ENCODE measurements around the gene LGMN.
"Not testable (repeated sequence)": the region's sequence is repeated elsewhere in the genome, so short reads cannot be mapped to it uniquely, and the experiment has no call there.

LGMN gene

DNA sequence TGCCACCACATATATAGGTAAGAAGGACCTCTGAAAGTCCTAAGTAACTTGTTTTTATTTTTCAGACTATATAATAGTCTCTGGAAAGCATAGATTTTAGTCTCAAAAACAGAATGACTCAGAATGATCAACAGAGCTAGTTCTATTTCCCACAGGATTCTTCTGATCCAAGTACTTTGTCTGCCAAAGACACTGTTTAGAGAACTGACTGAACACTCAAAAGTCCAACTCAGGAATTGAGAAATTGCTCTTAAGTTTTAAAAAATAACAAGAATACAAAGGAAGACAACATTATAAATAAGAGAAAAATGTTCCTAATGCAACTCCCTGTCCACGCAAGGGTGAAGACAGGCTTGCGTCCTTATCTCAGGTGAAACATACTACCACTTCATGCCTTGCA is 29.0 kb downstream of the LGMN start:
- TF ChIP-seq, protein P1, sequence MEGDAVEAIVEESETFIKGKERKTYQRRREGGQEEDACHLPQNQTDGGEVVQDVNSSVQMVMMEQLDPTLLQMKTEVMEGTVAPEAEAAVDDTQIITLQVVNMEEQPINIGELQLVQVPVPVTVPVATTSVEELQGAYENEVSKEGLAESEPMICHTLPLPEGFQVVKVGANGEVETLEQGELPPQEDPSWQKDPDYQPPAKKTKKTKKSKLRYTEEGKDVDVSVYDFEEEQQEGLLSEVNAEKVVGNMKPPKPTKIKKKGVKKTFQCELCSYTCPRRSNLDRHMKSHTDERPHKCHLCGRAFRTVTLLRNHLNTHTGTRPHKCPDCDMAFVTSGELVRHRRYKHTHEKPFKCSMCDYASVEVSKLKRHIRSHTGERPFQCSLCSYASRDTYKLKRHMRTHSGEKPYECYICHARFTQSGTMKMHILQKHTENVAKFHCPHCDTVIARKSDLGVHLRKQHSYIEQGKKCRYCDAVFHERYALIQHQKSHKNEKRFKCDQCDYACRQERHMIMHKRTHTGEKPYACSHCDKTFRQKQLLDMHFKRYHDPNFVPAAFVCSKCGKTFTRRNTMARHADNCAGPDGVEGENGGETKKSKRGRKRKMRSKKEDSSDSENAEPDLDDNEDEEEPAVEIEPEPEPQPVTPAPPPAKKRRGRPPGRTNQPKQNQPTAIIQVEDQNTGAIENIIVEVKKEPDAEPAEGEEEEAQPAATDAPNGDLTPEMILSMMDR (IDR thresholded peaks at IDR 0.05; ENCODE audit: poor library complexity, severe bottlenecking) = no peak
- no peak overlapping the region for H3K4me3 ChIP-seq (ENCODE audit: severe bottlenecking)
- no peaks in the 10 kb centered on the region for H3K27me3 ChIP-seq (ENCODE audit: insufficient read depth, poor library complexity, severe bottlenecking)
- H3K36me3 ChIP-seq (ENCODE audit: low read depth) = no peaks in the 10 kb centered on the region
- no peaks in the 10 kb centered on the region for H3K4me1 ChIP-seq (ENCODE audit: insufficient read depth, poor library complexity, severe bottlenecking)
- H3K27ac ChIP-seq (ENCODE audit: poor library complexity, severe bottlenecking) = no peak overlapping the region
- no peak for ATAC-seq (ENCODE audit: low read depth)
- H3K9me3 ChIP-seq (ENCODE audit: severe bottlenecking) = no peaks in the 10 kb centered on the region
- no peak for DNase-seq (ENCODE audit: low spot score)

DNA sequence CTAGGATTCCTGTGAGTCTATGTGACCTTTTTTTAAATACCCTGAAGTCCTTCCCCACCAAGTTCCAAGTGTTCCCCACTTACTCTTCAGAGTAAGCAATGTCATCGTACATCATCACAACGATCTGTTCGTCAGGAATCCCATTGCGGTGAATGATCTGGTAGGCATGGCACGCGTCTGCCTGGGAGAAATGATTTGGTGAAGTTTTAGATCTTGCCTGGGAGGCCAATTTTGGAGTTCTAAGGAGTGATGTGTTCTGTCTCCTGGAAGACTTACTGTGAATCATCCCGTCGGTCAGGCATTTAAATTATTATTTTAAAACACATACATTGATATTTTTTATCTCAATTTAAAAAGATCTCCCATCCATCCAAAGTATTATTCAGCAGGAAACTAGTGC is 29.8 kb downstream of the LGMN start:
- Histone ChIP-seq H3K4me3 (ENCODE audit: severe bottlenecking) (no peak overlapping the region), H3K27ac (ENCODE audit: poor library complexity, severe bottlenecking) (no peak overlapping the region), H3K27me3 (ENCODE audit: insufficient read depth, poor library complexity, severe bottlenecking) (no peaks in the 10 kb centered on the region), H3K36me3 (ENCODE audit: low read depth) (no peaks in the 10 kb centered on the region), H3K4me1 (ENCODE audit: insufficient read depth, poor library complexity, severe bottlenecking) (no peaks in the 10 kb centered on the region), H3K9me3 (ENCODE audit: severe bottlenecking) (no peaks in the 10 kb centered on the region)
- DNase-seq (ENCODE audit: low spot score) = no peak
- TF ChIP-seq, protein P1 (IDR thresholded peaks at IDR 0.05; ENCODE audit: poor library complexity, severe bottlenecking) = no peak
- no peak for ATAC-seq (ENCODE audit: low read depth)

DNA sequence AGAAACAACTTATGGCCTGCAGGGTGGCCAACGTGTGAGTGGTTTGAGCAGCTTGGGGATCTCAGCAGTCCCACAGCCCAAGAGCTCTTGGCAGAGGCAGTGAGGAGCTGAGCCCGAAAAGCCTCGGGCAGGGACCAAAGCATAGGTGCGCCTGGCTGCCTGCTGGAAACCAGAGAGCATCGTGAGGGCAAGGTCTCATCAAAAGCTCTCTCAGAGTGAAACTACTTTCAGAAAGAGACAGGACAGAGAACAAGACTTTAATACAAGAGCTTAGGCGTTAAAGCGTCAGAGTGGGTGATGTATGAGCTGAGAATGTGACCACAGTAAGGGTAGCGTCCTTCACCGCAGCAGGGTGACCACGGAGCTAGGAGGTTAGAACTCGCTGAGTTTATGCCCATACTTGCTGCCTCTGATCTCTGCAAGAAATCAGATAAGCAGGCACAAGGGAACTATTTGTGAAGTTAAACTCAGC is 30.8 kb downstream of the LGMN start:
- TF ChIP-seq, protein P1 (IDR thresholded peaks at IDR 0.05; ENCODE audit: poor library complexity, severe bottlenecking) = no peak
- no peak for ATAC-seq (ENCODE audit: low read depth)

DNA sequence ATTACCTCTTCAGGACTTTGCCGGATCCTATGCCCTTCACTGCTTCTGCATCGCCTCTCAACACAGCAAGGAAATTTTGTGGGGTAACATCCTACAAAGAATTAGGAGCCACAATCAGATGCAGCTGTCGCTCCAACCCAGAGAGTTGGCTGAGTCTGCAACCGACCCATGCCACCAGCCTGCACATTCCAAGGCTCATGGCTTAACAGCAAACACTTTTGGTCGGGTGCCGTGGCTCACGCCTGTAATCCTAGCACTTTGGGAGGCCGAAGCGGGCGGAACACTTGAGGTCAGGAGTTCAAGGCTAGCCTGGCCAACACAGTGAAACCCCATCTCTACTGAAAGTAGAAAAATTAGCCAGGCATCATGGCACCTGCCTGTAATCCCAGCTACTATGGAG is 32.3 kb downstream of the LGMN start:
- H3K9me3 ChIP-seq (ENCODE audit: severe bottlenecking) = no peaks in the 10 kb centered on the region
- peaks cover 3% of the 10 kb centered on the region; the same call in 1 of the 2 replicates for H3K36me3 ChIP-seq (ENCODE audit: low read depth)
- TF ChIP-seq, protein P1 (IDR thresholded peaks at IDR 0.05; ENCODE audit: poor library complexity, severe bottlenecking) = no peak
- H3K4me1 ChIP-seq (ENCODE audit: insufficient read depth, poor library complexity, severe bottlenecking) = no peaks in the 10 kb centered on the region
- no peaks in the 10 kb centered on the region for H3K27me3 ChIP-seq (ENCODE audit: insufficient read depth, poor library complexity, severe bottlenecking)
- no peak overlapping the region for H3K27ac ChIP-seq (ENCODE audit: poor library complexity, severe bottlenecking)
- ATAC-seq (ENCODE audit: low read depth) = no peak
- no peak for DNase-seq (ENCODE audit: low spot score)
- H3K4me3 ChIP-seq (ENCODE audit: severe bottlenecking) = no peak overlapping the region

More for the DNA sequence above, 30.8 kb downstream of the LGMN start:
- Histone ChIP-seq H3K27ac (ENCODE audit: poor library complexity, severe bottlenecking) (no peak overlapping the region), H3K27me3 (ENCODE audit: insufficient read depth, poor library complexity, severe bottlenecking) (no peaks in the 10 kb centered on the region), H3K36me3 (ENCODE audit: low read depth) (no peaks in the 10 kb centered on the region), H3K4me1 (ENCODE audit: insufficient read depth, poor library complexity, severe bottlenecking) (no peaks in the 10 kb centered on the region), H3K9me3 (ENCODE audit: severe bottlenecking) (no peaks in the 10 kb centered on the region), H3K4me3 (ENCODE audit: severe bottlenecking) (no peak overlapping the region)
- no peak for DNase-seq (ENCODE audit: low spot score)

DNA sequence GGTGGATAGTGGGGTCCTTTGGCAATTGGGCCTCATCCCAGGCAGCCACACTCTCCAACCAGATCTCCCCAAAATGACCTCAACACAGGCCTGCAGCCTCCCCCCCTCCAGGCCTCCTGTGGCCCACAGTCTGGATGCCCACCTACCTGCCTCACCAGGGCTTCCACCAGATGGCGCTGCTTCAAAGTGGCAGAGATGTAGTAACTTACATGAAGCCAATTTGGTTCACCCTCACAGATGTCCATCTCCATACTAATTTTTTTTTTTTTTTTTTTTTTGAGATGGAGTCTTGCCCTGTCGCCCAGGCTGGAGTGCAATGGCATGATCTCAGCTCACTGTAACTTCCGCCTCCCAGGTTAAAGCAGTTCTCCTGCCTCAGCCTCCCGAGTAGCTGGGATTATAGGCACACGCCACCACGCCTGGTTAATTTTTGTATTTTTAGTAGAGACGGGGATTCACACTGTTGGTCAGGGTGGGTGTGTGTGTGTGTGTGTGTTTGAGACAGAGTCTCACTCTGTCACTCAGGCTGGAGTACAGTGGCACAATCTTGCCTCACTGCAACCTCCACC is 33.6 kb downstream of the LGMN start:
- H3K27ac ChIP-seq (ENCODE audit: poor library complexity, severe bottlenecking); H3K4me1 ChIP-seq (ENCODE audit: insufficient read depth, poor library complexity, severe bottlenecking); H3K4me3 ChIP-seq (ENCODE audit: severe bottlenecking); H3K9me3 ChIP-seq (ENCODE audit: severe bottlenecking); H3K36me3 ChIP-seq (ENCODE audit: low read depth); H3K27me3 ChIP-seq (ENCODE audit: insufficient read depth, poor library complexity, severe bottlenecking): not testable (repeated sequence)
- ATAC-seq (ENCODE audit: low read depth) (peak; percentile 90), DNase-seq (ENCODE audit: low spot score) (peak; percentile 83)
- TF ChIP-seq, protein P1 (IDR thresholded peaks at IDR 0.05; ENCODE audit: poor library complexity, severe bottlenecking) = peak; percentile 89
